Measurements from ENCODE around the gene MZF1. TPM values are rescaled to one million over a fixed set of nuclear protein-coding genes. Genes with fewer than 3 reads are reported as not detected.

The MZF1 gene
- polyA plus RNA-seq, 3 donors, result 1.6 to 55.6 (median 1.7) TPM

- Histone ChIP-seq H3K79me2 (ENCODE audit: insufficient read depth, low read length) (peaks cover 15% of the 10 kb centered on the region), H3K9ac (ENCODE audit: insufficient read depth, low read length, poor library complexity, severe bottlenecking) (no peak overlapping the region), H3K9me3 (replicated peaks in 1 of 2; ENCODE audit: control insufficient read depth in 1 of 2, insufficient read depth in 1 of 2, low read length in 2 of 2) (no peaks in the 10 kb centered on the region), H3K4me2 (replicated peaks; ENCODE audit: extremely low read depth, low read length, poor library complexity, severe bottlenecking) (no peak overlapping the region), H2AFZ (ENCODE audit: insufficient read depth, low read depth, low read length, poor library complexity, severe bottlenecking) (no peak overlapping the region), H3K27ac (ENCODE audit: low read depth in 1 of 2, low read length in 2 of 2) (no peak overlapping the region), H3K36me3 (replicated peaks in 1 of 2; ENCODE audit: control insufficient read depth in 1 of 2, insufficient read depth in 2 of 2, low read length in 2 of 2) (peaks cover 9 to 31% of the 10 kb centered on the region in 2 donors), H3K4me3 (replicated peaks in 1 of 3; ENCODE audit: low read depth in 2 of 3, low read length in 3 of 3) (no peak overlapping the region), H3K27me3 (ENCODE audit: control insufficient read depth in 2 of 2, insufficient read depth in 2 of 2, low read length in 2 of 2) (no peaks in the 10 kb centered on the region), H3K4me1 (ENCODE audit: control insufficient read depth in 1 of 2, insufficient read depth in 2 of 2, low read length in 2 of 2) (peaks cover 30 to 35% of the 10 kb centered on the region in 2 donors), H4K20me1 (ENCODE audit: insufficient read depth, low read length) (no peaks in the 10 kb centered on the region)
- 93% methylated on average over 20 of the region's 25 CpGs for WGBS (ENCODE audit: insufficient coverage)
- no peak for TF ChIP-seq CTCF (IDR thresholded peaks at IDR 0.05)
- DNase-seq, result peak in 1 of 3 donors; percentile 7
- Mint-ChIP-seq H3K9me3 (peaks cover 0 to 3% (median 0%) of the 10 kb centered on the region in 7 donors), H3K4me1 (peaks cover 27% of the 10 kb centered on the region), H3K36me3 (peaks cover 18 to 42% of the 10 kb centered on the region in 2 donors), H3K27me3 (ENCODE audit: low read depth in 3 of 3) (peaks cover 0 to 6% (median 0%) of the 10 kb centered on the region in 3 donors), H3K4me3 (peak overlapping the region in 1 of 2 donors; percentile 26), H3K27ac (peak overlapping the region in 1 of 7 donors; percentile 100)
- intact Hi-C loops (cut with micrococcal nuclease), result loop anchor here in 1 of 2 donors (1.0 kb wide), 1 partner anchor 10 kb away; no protein-coding TSS in a partner anchor
These were observed 2.2 kb downstream of the MZF1 start for GRCh38 chr19:58570770-58571574.

- H2AFZ ChIP-seq (ENCODE audit: insufficient read depth, low read depth, low read length, poor library complexity, severe bottlenecking), result no peak overlapping the region
- H3K4me2 ChIP-seq (replicated peaks; ENCODE audit: extremely low read depth, low read length, poor library complexity, severe bottlenecking), result no peak overlapping the region
- DNase-seq, result no peak
- Mint-ChIP-seq H3K9me3 (peaks cover 0 to 3% (median 0%) of the 10 kb centered on the region in 7 donors), H3K36me3 (peaks cover 18 to 46% of the 10 kb centered on the region in 2 donors), H3K4me3 (no peak overlapping the region), H3K27ac (no peak overlapping the region), H3K4me1 (peaks cover 23% of the 10 kb centered on the region), H3K27me3 (ENCODE audit: low read depth in 3 of 3) (peaks cover 0 to 7% (median 0%) of the 10 kb centered on the region in 3 donors)
- no peak overlapping the region for H3K27ac ChIP-seq (ENCODE audit: low read depth in 1 of 2, low read length in 2 of 2)
- no peak overlapping the region for H3K4me3 ChIP-seq (replicated peaks in 1 of 3; ENCODE audit: low read depth in 2 of 3, low read length in 3 of 3)
- H3K4me1 ChIP-seq (ENCODE audit: control insufficient read depth in 1 of 2, insufficient read depth in 2 of 2, low read length in 2 of 2), result peaks cover 25 to 29% of the 10 kb centered on the region in 2 donors
- no peaks in the 10 kb centered on the region for H3K27me3 ChIP-seq (ENCODE audit: control insufficient read depth in 2 of 2, insufficient read depth in 2 of 2, low read length in 2 of 2)
- 100% methylated on average over 1 of the region's 8 CpGs for WGBS (ENCODE audit: insufficient coverage)
- H3K79me2 ChIP-seq (ENCODE audit: insufficient read depth, low read length), result peaks cover 15% of the 10 kb centered on the region
- no peaks in the 10 kb centered on the region for H4K20me1 ChIP-seq (ENCODE audit: insufficient read depth, low read length)
- intact Hi-C loops (cut with micrococcal nuclease), result no loop called here
- no peaks in the 10 kb centered on the region for H3K9me3 ChIP-seq (replicated peaks in 1 of 2; ENCODE audit: control insufficient read depth in 1 of 2, insufficient read depth in 1 of 2, low read length in 2 of 2)
- no peak overlapping the region for H3K9ac ChIP-seq (ENCODE audit: insufficient read depth, low read length, poor library complexity, severe bottlenecking)
- TF ChIP-seq CTCF (IDR thresholded peaks at IDR 0.05), result no peak
- peaks cover 9 to 31% of the 10 kb centered on the region in 2 donors for H3K36me3 ChIP-seq (replicated peaks in 1 of 2; ENCODE audit: control insufficient read depth in 1 of 2, insufficient read depth in 2 of 2, low read length in 2 of 2)
These were observed 3.0 kb downstream of the MZF1 start for GRCh38 chr19:58569943-58570670.
